HG03039 (cell line): Measurements from ENCODE around the gene TBC1D26.
"Not testable (repeated sequence)": the region's sequence is repeated elsewhere in the genome, so short reads cannot be mapped to it uniquely, and the experiment has no call there.

Source experiments
- ATAC-seq: cut with Tn5 transposase; IDR thresholded peaks from one replicate; pipeline ENCODE4 v1.9.1; 2021; ENCODE audit warnings: mild to moderate bottlenecking, moderate library complexity; ENCODE audit not compliant: unreplicated experiment

TBC1D26 gene

GRCh38 chr17:15742921-15743320 lies 10.8 kb downstream of the TBC1D26 start:
- no peak for ATAC-seq

- no peak for ATAC-seq
Observed at GRCh38 chr17:15744074-15744676, 12.1 kb downstream of the TBC1D26 start.

- no peak for ATAC-seq
Observed at GRCh38 chr17:15744885-15745284, 12.8 kb downstream of the TBC1D26 start.

- ATAC-seq: not testable (repeated sequence)
Observed at GRCh38 chr17:15749403-15749802, 17.3 kb downstream of the TBC1D26 start.

GRCh38 chr17:15768865-15769533 lies 36.9 kb downstream of the TBC1D26 start:
- ATAC-seq: not testable (repeated sequence)

- not testable (repeated sequence) for ATAC-seq
Observed at GRCh38 chr17:15770679-15771078, 38.6 kb downstream of the TBC1D26 start.

GRCh38 chr17:15776871-15777270 lies 44.8 kb downstream of the TBC1D26 start:
- ATAC-seq: no peak

- no peak for ATAC-seq
Observed at GRCh38 chr17:15777297-15777696, 45.2 kb downstream of the TBC1D26 start.

GRCh38 chr17:15777717-15778116 lies 45.6 kb downstream of the TBC1D26 start:
- no peak for ATAC-seq

- ATAC-seq: no peak
Observed at GRCh38 chr17:15779119-15779518, 47.0 kb downstream of the TBC1D26 start.

GRCh38 chr17:15780188-15780587 lies 48.1 kb downstream of the TBC1D26 start:
- no peak for ATAC-seq

- ATAC-seq: no peak
Observed at GRCh38 chr17:15782866-15783265, 50.8 kb downstream of the TBC1D26 start.

- no peak for ATAC-seq
Observed at GRCh38 chr17:15783461-15783860, 51.4 kb downstream of the TBC1D26 start.

GRCh38 chr17:15784351-15784750 lies 52.3 kb downstream of the TBC1D26 start:
- ATAC-seq: not testable (repeated sequence)

GRCh38 chr17:15787363-15788075 lies 55.4 kb downstream of the TBC1D26 start:
- not testable (repeated sequence) for ATAC-seq

- not testable (repeated sequence) for ATAC-seq
Observed at GRCh38 chr17:15788365-15788764, 56.3 kb downstream of the TBC1D26 start.
